ENCODE data around the gene RBM20. TPM values are rescaled to one million over a fixed set of nuclear protein-coding genes. Genes with fewer than 3 reads are reported as not detected.

Gene RBM20
- total and polyA plus RNA-seq, 8 donors = under 0.01 to 6.2 (median 0.59) TPM; not detected in 2

GRCh38 chr10:110642204-110643034, 1.7 kb upstream of the RBM20 start:
- no peak overlapping the region for H3K4me3 ChIP-seq
- WGBS, 5 donors = 33 to 48% (median 39%) methylated on average over 14 of the region's 14 CpGs
- DNase-seq = no peak
- no peak overlapping the region for H3K27ac ChIP-seq
- H3K9me3 ChIP-seq = no peaks in the 10 kb centered on the region
- peaks cover 6 to 77% (median 48%) of the 10 kb centered on the region in 3 donors for H3K27me3 ChIP-seq
- peaks cover 17 to 25% (median 21%) of the 10 kb centered on the region in 4 donors for H3K4me1 ChIP-seq
- H3K36me3 ChIP-seq = no peaks in the 10 kb centered on the region
- intact Hi-C loops (cut with DNase I; ENCODE audit: low total_unique reads) = no loop called here
- TF ChIP-seq POLR2AphosphoS5 (IDR thresholded peaks at IDR 0.05) = no peak
- TF ChIP-seq CTCF (IDR thresholded peaks at IDR 0.05) = no peak
- TF ChIP-seq POLR2A (IDR thresholded peaks at IDR 0.05) = no peak
- no peak for TF ChIP-seq EP300 (IDR thresholded peaks at IDR 0.05)

GRCh38 chr10:110643035-110643652, 992 bp upstream of the RBM20 start:
- intact Hi-C loops (cut with DNase I; ENCODE audit: low total_unique reads) = no loop called here
- DNase-seq = peak in 1 of 2 donors; percentile 46

GRCh38 chr10:110644598-110645462, 694 bp downstream of the RBM20 start:
- no peak for TF ChIP-seq POLR2AphosphoS5 (IDR thresholded peaks at IDR 0.05)
- TF ChIP-seq POLR2A (IDR thresholded peaks at IDR 0.05) = no peak
- no peak for TF ChIP-seq EP300 (IDR thresholded peaks at IDR 0.05)
- TF ChIP-seq CTCF (IDR thresholded peaks at IDR 0.05) = no peak
- intact Hi-C loops (cut with DNase I; ENCODE audit: low total_unique reads) = no loop called here
- DNase-seq = no peak
- Histone ChIP-seq H3K27ac (peak overlapping the region in 1 of 5 donors; percentile 83), H3K27me3 (peaks cover 6 to 100% (median 60%) of the 10 kb centered on the region in 3 donors), H3K4me3 (peak overlapping the region; percentile 48 to 72 (median 58)), H3K36me3 (no peaks in the 10 kb centered on the region), H3K9me3 (no peaks in the 10 kb centered on the region), H3K4me1 (peaks cover 17 to 23% (median 21%) of the 10 kb centered on the region in 4 donors)
- 29 to 45% (median 32%) methylated on average over 28 to 31 of the region's 31 CpGs for WGBS, 5 donors

More at GRCh38 chr10:110643035-110643652, 992 bp upstream of the RBM20 start:
- TF ChIP-seq CTCF (IDR thresholded peaks at IDR 0.05) (no peak), EP300 (IDR thresholded peaks at IDR 0.05) (no peak), POLR2AphosphoS5 (IDR thresholded peaks at IDR 0.05) (no peak), POLR2A (IDR thresholded peaks at IDR 0.05) (no peak)
- Histone ChIP-seq H3K4me3 (peak overlapping the region; percentile 48 to 72 (median 58)), H3K27ac (peak overlapping the region in 1 of 5 donors; percentile 83), H3K9me3 (no peaks in the 10 kb centered on the region), H3K4me1 (peaks cover 17 to 23% (median 21%) of the 10 kb centered on the region in 4 donors), H3K27me3 (peaks cover 6 to 84% (median 54%) of the 10 kb centered on the region in 3 donors), H3K36me3 (no peaks in the 10 kb centered on the region)
- WGBS, 5 donors = 5 to 15% (median 5%) methylated on average over 31 to 40 of the region's 40 CpGs

All from stomach (tissue), 9 donors.